HepG2 (cell line): ENCODE results near the gene ZNF770. TPM values are rescaled to one million over a fixed set of nuclear protein-coding genes. Genes with fewer than 3 reads are reported as not detected.

ENCODE experiments used
- DDIT3 ChIP-seq: sonication (generic); formaldehyde crosslinking; IDR thresholded peaks from 2 replicates; pipeline ENCODE4 v1.4.0; 2020; ENCODE audit warnings: mild to moderate bottlenecking, missing genetic modification reagents
- FUBP1 ChIP-seq: sonication (generic); formaldehyde crosslinking; IDR thresholded peaks from 2 replicates; pipeline ENCODE4 v1.5.1; 2020; ENCODE audit warnings: missing genetic modification reagents, mild to moderate bottlenecking, borderline replicate concordance
- HNF4G ChIP-seq, 2 experiments: sonication (generic) in 1 of 2; formaldehyde crosslinking in 1 of 2; IDR thresholded peaks; 2 replicates each; pipeline versions ENCODE4 v1.4.0 to v1.6.1; 2011 to 2020; ENCODE audit warnings: borderline replicate concordance in 2 of 2, low read depth in 2 of 2, mild to moderate bottlenecking in 2 of 2, low read length in 1 of 2, missing genetic modification reagents in 1 of 2, moderate library complexity in 1 of 2
- IRF2 ChIP-seq: IDR thresholded peaks from 2 replicates; pipeline ENCODE4 v1.6.1; 2018; ENCODE audit warnings: missing genetic modification reagents, missing compliant biosample characterization
- KDM1A ChIP-seq: IDR thresholded peaks from 2 replicates; pipeline ENCODE4 v1.6.1; 2016; ENCODE audit warnings: missing compliant biosample characterization
- KLF6 ChIP-seq: IDR thresholded peaks from 2 replicates; pipeline ENCODE4 v1.8.0; 2016; ENCODE audit warnings: missing biosample characterization, missing genetic modification reagents
- MAF1 ChIP-seq: sonication (generic); formaldehyde crosslinking; IDR thresholded peaks from 2 replicates; pipeline ENCODE4 v1.5.0; 2020; ENCODE audit warnings: missing genetic modification reagents, borderline replicate concordance
- NFYB ChIP-seq: sonication (generic); formaldehyde crosslinking; IDR thresholded peaks from 2 replicates; pipeline ENCODE4 v1.4.0; 2020; ENCODE audit warnings: missing genetic modification reagents
- PAF1 ChIP-seq: IDR thresholded peaks from 2 replicates; pipeline ENCODE4 v1.6.1; 2016; ENCODE audit warnings: missing genetic modification reagents, missing compliant biosample characterization
- PATZ1 ChIP-seq: sonication (generic); formaldehyde crosslinking; IDR thresholded peaks from 2 replicates; pipeline ENCODE4 v1.4.0; 2020; ENCODE audit warnings: missing genetic modification reagents
- PITX1 ChIP-seq: sonication (generic); formaldehyde crosslinking; IDR thresholded peaks from 2 replicates; pipeline ENCODE4 v1.5.1; 2020; ENCODE audit warnings: mild to moderate bottlenecking, missing genetic modification reagents
- POLR2AphosphoS2 ChIP-seq: IDR thresholded peaks from 2 replicates; pipeline ENCODE4 v1.6.1; 2011; ENCODE audit warnings: low read depth, low read length, improper control_type of control experiment
- RXRA ChIP-seq: sonication (generic); formaldehyde crosslinking; IDR thresholded peaks from 2 replicates; pipeline ENCODE4 v1.5.1; 2020; ENCODE audit warnings: missing genetic modification reagents
- SNAPC2 ChIP-seq: sonication (generic); formaldehyde crosslinking; IDR thresholded peaks from 2 replicates; pipeline ENCODE4 v1.8.1; 2022; ENCODE audit warnings: mild to moderate bottlenecking, missing genetic modification reagents
- SNRNP70 ChIP-seq: fragments of 200-400 bp; formaldehyde crosslinking; IDR thresholded peaks from 2 replicates; pipeline ENCODE4 v1.6.1; 2017; ENCODE audit warnings: mild to moderate bottlenecking, low read depth, low read length, moderate library complexity
- SRSF1 ChIP-seq: fragments of 200-400 bp; formaldehyde crosslinking; optimal IDR thresholded peaks from 2 replicates; pipeline ENCODE3; 2017; ENCODE audit warnings: mild to moderate bottlenecking, low read depth, low read length, moderate library complexity
- SUZ12 ChIP-seq: fragments of 150-350 bp; IDR thresholded peaks from 2 replicates; pipeline ENCODE4 v1.6.1; 2014; ENCODE audit warnings: low read depth, low read length
- TP53 ChIP-seq: sonication (generic); formaldehyde crosslinking; conservative IDR thresholded peaks from 2 replicates; pipeline ENCODE4 v1.4.0; 2020; ENCODE audit warnings: missing genetic modification reagents
- YEATS4 ChIP-seq: sonication (generic); formaldehyde crosslinking; IDR thresholded peaks from 2 replicates; pipeline ENCODE4 v1.4.0; 2020; ENCODE audit warnings: missing genetic modification reagents, borderline replicate concordance
- ZKSCAN1 ChIP-seq: fragments of 150-350 bp; IDR thresholded peaks from 2 replicates; pipeline ENCODE4 v1.6.1; 2014; ENCODE audit warnings: low read length
- ZNF24 ChIP-seq: fragments of 450-650 bp; IDR thresholded peaks from 2 replicates; pipeline ENCODE4 v1.6.1; 2017; ENCODE audit warnings: antibody characterized with exemption, mild to moderate bottlenecking
- ZNF580 ChIP-seq: IDR thresholded peaks from 2 replicates; pipeline ENCODE4 v1.6.1; 2016; ENCODE audit warnings: low read depth, borderline replicate concordance
- ZNF589 ChIP-seq: sonication (generic); formaldehyde crosslinking; conservative IDR thresholded peaks from 2 replicates; pipeline ENCODE4 v1.8.0; 2022; ENCODE audit warnings: mild to moderate bottlenecking, moderate library complexity, missing genetic modification reagents
- ZNF891 ChIP-seq: sonication (generic); formaldehyde crosslinking; IDR thresholded peaks from 2 replicates; pipeline ENCODE4 v1.5.0; 2020; ENCODE audit warnings: mild to moderate bottlenecking, missing genetic modification reagents
- polyA plus RNA-seq, 8 experiments: library from polyadenylated mRNA; depleted of rRNA in 3 of 8; stranded (reverse) in 7 of 8; unstranded in 1 of 8; fragments of >200 nt; fragmentation: Illumina TruSeq in 4 of 8; extraction: Trizol in 4 of 8; gene quantifications; 2 replicates each; pipeline versions ENCODE4 v1.2.1 to v1.2.3, GENCODE V29; 2011 to 2016; ENCODE audit warnings: low read depth in 4 of 8, missing spikeins in 1 of 8, mixed read lengths in 1 of 8; ENCODE audit not compliant: insufficient read depth in 1 of 8
- total RNA-seq, 5 experiments: library from RNA; depleted of rRNA; stranded (reverse); fragments of >200 nt; fragmentation: Illumina TruSeq; extraction: Trizol; gene quantifications; 2 replicates each; pipeline ENCODE4 v1.2.3, GENCODE V29; 2016; ENCODE audit warnings: low read depth in 1 of 5

The ZNF770 gene
- total and polyA plus RNA-seq, 2 of the 13 experiments (the other 11 are each of a cell fraction or from before 2014, with no cell fraction given): 15.5 to 33.1 TPM

GRCh38 chr15:34969340-34970097, 18.6 kb downstream of the ZNF770 start, which contains the start of gene AQR (continued):
- TF ChIP-seq ZNF580 (CRISPR knock-in tag): peak; percentile 85; the same call in 1 of the 2 replicates
- TF ChIP-seq SNAPC2 (CRISPR knock-in tag): 0 out of 2 replicates have a peak, but pooled peaks have one; percentile 55
- peak; percentile 86 for TF ChIP-seq ZNF589 (CRISPR knock-in tag)
- TF ChIP-seq PATZ1: peak; percentile 67
- TF ChIP-seq RXRA: peak; percentile 43; the same call in 1 of the 2 replicates
- no peak for TF ChIP-seq NFYB
- TF ChIP-seq IRF2 (CRISPR knock-in tag): peak; percentile 95
- TF ChIP-seq FUBP1: no peak
- peak; percentile 87; the same call in 1 of the 2 replicates for TF ChIP-seq KLF6
- TF ChIP-seq POLR2AphosphoS2: no peak
- TF ChIP-seq ZNF24: no peak
- peak; percentile 89 for TF ChIP-seq YEATS4
- TF ChIP-seq ZNF891 (CRISPR knock-in tag): peak; percentile 75; the same call in 1 of the 2 replicates
- TF ChIP-seq TP53 (CRISPR knock-in tag): no peak
- TF ChIP-seq SNRNP70: no peak
- no peak for TF ChIP-seq PAF1
- no peak for TF ChIP-seq ZKSCAN1
- TF ChIP-seq PITX1: peak; percentile 93
- TF ChIP-seq HNF4G (IDR thresholded peaks at IDR 0.05; ENCODE audit: borderline replicate concordance, low read depth, low read length): 0 out of 2 replicates have a peak, but pooled peaks have one; percentile 20
- TF ChIP-seq HNF4G (CRISPR knock-in tag; IDR thresholded peaks at IDR 0.05; ENCODE audit: borderline replicate concordance, low read depth): no peak; the same call in 1 of the 2 replicates
- TF ChIP-seq DDIT3 (CRISPR knock-in tag): no peak
- no peak for TF ChIP-seq KDM1A (CRISPR knock-in tag)
- peak; percentile 82 for TF ChIP-seq SRSF1
- no peak for TF ChIP-seq SUZ12
- TF ChIP-seq MAF1 (CRISPR knock-in tag): peak; percentile 74; the same call in 1 of the 2 replicates
